K562 (cell line): Measurements from ENCODE around the gene CCT3. TPM values are rescaled to one million over a fixed set of nuclear protein-coding genes. Genes with fewer than 3 reads are reported as not detected.

Experiments
- ARHGAP35 ChIP-seq: fragments of 450-650 bp; IDR thresholded peaks from 2 replicates; pipeline ENCODE4 v1.6.1; 2018; ENCODE audit not compliant: partially characterized antibody
- BRD9 ChIP-seq: fragments of 450-650 bp; IDR thresholded peaks from 2 replicates; pipeline ENCODE4 v1.6.1; 2018; ENCODE audit warnings: low read depth; ENCODE audit not compliant: partially characterized antibody
- ELF4 ChIP-seq: fragments of 450-650 bp; formaldehyde crosslinking; IDR thresholded peaks from 2 replicates; pipeline ENCODE4 v1.4.0; 2022; ENCODE audit warnings: missing genetic modification characterization
- IRF1 ChIP-seq: sonication (generic); formaldehyde crosslinking; IDR thresholded peaks from 2 replicates; pipeline ENCODE4 v1.8.0; 2022; ENCODE audit warnings: missing genetic modification reagents, mild to moderate bottlenecking, borderline replicate concordance
- MBD1 ChIP-seq: fragments of 250-450 bp; sonication (Bioruptor Pico); IDR thresholded peaks from 2 replicates; pipeline ENCODE4 v1.8.0; 2022; ENCODE audit warnings: inconsistent platforms
- MTA2 ChIP-seq: fragments of 450-650 bp; IDR thresholded peaks from 2 replicates; pipeline ENCODE4 v1.6.1; 2016; ENCODE audit warnings: low read depth
- NR1H2 ChIP-seq: sonication (generic); formaldehyde crosslinking; IDR thresholded peaks from 2 replicates; pipeline ENCODE4 v1.4.0; 2020; ENCODE audit warnings: mild to moderate bottlenecking, missing genetic modification reagents
- PRMT5 ChIP-seq: sonication (generic); formaldehyde crosslinking; IDR thresholded peaks from 2 replicates; pipeline ENCODE4 v1.5.0; 2020; ENCODE audit warnings: missing genetic modification reagents
- RBM15 ChIP-seq: fragments of 200-400 bp; formaldehyde crosslinking; IDR thresholded peaks from 2 replicates; pipeline ENCODE4 v1.6.1; 2018; ENCODE audit warnings: mild to moderate bottlenecking, low read length, moderate library complexity; ENCODE audit not compliant: insufficient read depth
- RFX5 ChIP-seq: IDR thresholded peaks from 2 replicates; pipeline ENCODE4 v1.6.1; 2011; ENCODE audit warnings: low read depth, mild to moderate bottlenecking, improper control_type of control experiment, low read length
- SIN3A ChIP-seq, 2 experiments: fragments of 150-350 bp in 1 of 2; IDR thresholded peaks; 2 replicates each; pipeline ENCODE4 v1.6.1; 2011 to 2016; ENCODE audit warnings: borderline replicate concordance in 2 of 2, low read depth in 2 of 2, low read length in 2 of 2, mild to moderate bottlenecking in 2 of 2, moderate library complexity in 2 of 2; ENCODE audit not compliant: control insufficient read depth in 1 of 2
- SMAD3 ChIP-seq: fragments of 450-650 bp; formaldehyde crosslinking; conservative IDR thresholded peaks from 2 replicates; pipeline ENCODE4 v1.4.0; 2020; ENCODE audit warnings: mild to moderate bottlenecking
- SMARCA4 ChIP-seq: fragments of 450-650 bp; IDR thresholded peaks from 2 replicates; pipeline ENCODE4 v1.6.1; 2016
- YBX1 ChIP-seq: fragments of 450-650 bp; IDR thresholded peaks from 2 replicates; pipeline ENCODE4 v1.7.1; 2016; ENCODE audit warnings: mild to moderate bottlenecking
- ZBED1 ChIP-seq: IDR thresholded peaks from 2 replicates; pipeline ENCODE4 v1.6.1; 2014
- ZNF324 ChIP-seq: fragments of 250-450 bp; sonication (Bioruptor Pico); IDR thresholded peaks from 2 replicates; pipeline ENCODE4 v1.4.0; 2020; ENCODE audit warnings: mild to moderate bottlenecking
- ZNF586 ChIP-seq: fragments of 450-650 bp; formaldehyde crosslinking; conservative IDR thresholded peaks from 2 replicates; pipeline ENCODE4 v1.4.0; 2020; ENCODE audit warnings: mild to moderate bottlenecking, moderate library complexity
- polyA plus RNA-seq, 8 experiments: library from polyadenylated mRNA; depleted of rRNA in 4 of 8; stranded (reverse) in 5 of 8; unstranded in 3 of 8; fragments of >200 nt; fragmentation: Nextera tagmentation in 2 of 8; fragmentation: Illumina TruSeq in 1 of 8; extraction: Ambion mirVana in 2 of 8; extraction: Trizol in 1 of 8; gene quantifications; 2 replicates each; pipeline versions ENCODE4 v1.2.1 to v1.2.3, GENCODE V29; 2011 to 2014; ENCODE audit warnings: inconsistent platforms in 1 of 8, missing spikeins in 1 of 8
- total RNA-seq, 7 experiments: library from RNA; depleted of rRNA in 6 of 7; stranded (reverse); fragments of >200 nt in 6 of 7; fragmentation: Illumina TruSeq in 2 of 7; extraction: Trizol in 2 of 7; gene quantifications; 2 replicates each; pipeline versions ENCODE4 v1.2.1 to v1.2.3, GENCODE V29; 2011 to 2021; ENCODE audit warnings: low replicate concordance in 1 of 7
- TF ChIP-seq, protein P1 (sequence below): fragments of 250-450 bp; sonication (Bioruptor Pico); IDR thresholded peaks from 2 replicates; pipeline ENCODE4 v1.8.0; 2022; ENCODE audit warnings: inconsistent platforms, mild to moderate bottlenecking, moderate library complexity, borderline replicate concordance
- TF ChIP-seq, protein P2 (sequence below), 2 experiments: fragments of 200-800 bp in 1 of 2; sonication (Bioruptor generic) in 1 of 2; sonication (generic) in 1 of 2; formaldehyde crosslinking in 1 of 2; IDR thresholded peaks in 1 of 2; conservative IDR thresholded peaks in 1 of 2; 2 replicates each; pipeline versions ENCODE4 v1.5.0 to v1.6.1; 2016 to 2020; ENCODE audit warnings: missing compliant biosample characterization in 1 of 2, missing genetic modification characterization in 1 of 2, missing genetic modification reagents in 1 of 2
- TF ChIP-seq, protein P3 (sequence below): fragments of 450-650 bp; formaldehyde crosslinking; IDR thresholded peaks from 2 replicates; pipeline ENCODE4 v1.4.0; 2020; ENCODE audit warnings: mild to moderate bottlenecking, moderate library complexity
- TF ChIP-seq, protein P4 (sequence below): fragments of 450-650 bp; IDR thresholded peaks from 2 replicates; pipeline ENCODE4 v1.7.0; 2016; ENCODE audit warnings: borderline replicate concordance

Gene CCT3
- total and polyA plus RNA-seq, 9 of the 15 experiments (the other 6 are each of a cell fraction or from before 2014, with no cell fraction given) = 475 to 1,167 (median 610) TPM

- TF ChIP-seq ARHGAP35 (no peak), SMARCA4 (peak; percentile 54; the same call in 1 of the 2 replicates), YBX1 (no peak), NR1H2 (CRISPR knock-in tag) (no peak), MTA2 (0 out of 2 replicates have a peak, but pooled peaks have one; percentile 23), ZNF586 (CRISPR knock-in tag) (no peak; the same call in 1 of the 2 replicates), BRD9 (no peak), IRF1 (CRISPR knock-in tag) (no peak), MBD1 (CRISPR knock-in tag) (no peak), SMAD3 (no peak), ZNF324 (CRISPR knock-in tag) (no peak), RFX5 (no peak), PRMT5 (CRISPR knock-in tag) (no peak), RBM15 (no peak), ELF4 (0 out of 2 replicates have a peak, but pooled peaks have one; percentile 14), ZBED1 (no peak), SIN3A (IDR thresholded peaks at IDR 0.05; ENCODE audit: borderline replicate concordance in 2 of 2, control insufficient read depth in 1 of 2, low read depth in 2 of 2, low read length in 2 of 2) (peak in 1 of 2 experiments; percentile 64; a peak in 1 of 4 replicates)
- TF ChIP-seq, protein P1, sequence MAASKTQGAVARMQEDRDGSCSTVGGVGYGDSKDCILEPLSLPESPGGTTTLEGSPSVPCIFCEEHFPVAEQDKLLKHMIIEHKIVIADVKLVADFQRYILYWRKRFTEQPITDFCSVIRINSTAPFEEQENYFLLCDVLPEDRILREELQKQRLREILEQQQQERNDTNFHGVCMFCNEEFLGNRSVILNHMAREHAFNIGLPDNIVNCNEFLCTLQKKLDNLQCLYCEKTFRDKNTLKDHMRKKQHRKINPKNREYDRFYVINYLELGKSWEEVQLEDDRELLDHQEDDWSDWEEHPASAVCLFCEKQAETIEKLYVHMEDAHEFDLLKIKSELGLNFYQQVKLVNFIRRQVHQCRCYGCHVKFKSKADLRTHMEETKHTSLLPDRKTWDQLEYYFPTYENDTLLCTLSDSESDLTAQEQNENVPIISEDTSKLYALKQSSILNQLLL (CRISPR knock-in tag) = no peak
- TF ChIP-seq, protein P2, sequence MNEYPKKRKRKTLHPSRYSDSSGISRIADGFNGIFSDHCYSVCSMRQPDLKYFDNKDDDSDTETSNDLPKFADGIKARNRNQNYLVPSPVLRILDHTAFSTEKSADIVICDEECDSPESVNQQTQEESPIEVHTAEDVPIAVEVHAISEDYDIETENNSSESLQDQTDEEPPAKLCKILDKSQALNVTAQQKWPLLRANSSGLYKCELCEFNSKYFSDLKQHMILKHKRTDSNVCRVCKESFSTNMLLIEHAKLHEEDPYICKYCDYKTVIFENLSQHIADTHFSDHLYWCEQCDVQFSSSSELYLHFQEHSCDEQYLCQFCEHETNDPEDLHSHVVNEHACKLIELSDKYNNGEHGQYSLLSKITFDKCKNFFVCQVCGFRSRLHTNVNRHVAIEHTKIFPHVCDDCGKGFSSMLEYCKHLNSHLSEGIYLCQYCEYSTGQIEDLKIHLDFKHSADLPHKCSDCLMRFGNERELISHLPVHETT (CRISPR knock-in tag; conservative IDR thresholded peaks at IDR 0.05 in 1 of 2, IDR thresholded peaks at IDR 0.05 in 1 of 2) = no peak
- TF ChIP-seq, protein P3, sequence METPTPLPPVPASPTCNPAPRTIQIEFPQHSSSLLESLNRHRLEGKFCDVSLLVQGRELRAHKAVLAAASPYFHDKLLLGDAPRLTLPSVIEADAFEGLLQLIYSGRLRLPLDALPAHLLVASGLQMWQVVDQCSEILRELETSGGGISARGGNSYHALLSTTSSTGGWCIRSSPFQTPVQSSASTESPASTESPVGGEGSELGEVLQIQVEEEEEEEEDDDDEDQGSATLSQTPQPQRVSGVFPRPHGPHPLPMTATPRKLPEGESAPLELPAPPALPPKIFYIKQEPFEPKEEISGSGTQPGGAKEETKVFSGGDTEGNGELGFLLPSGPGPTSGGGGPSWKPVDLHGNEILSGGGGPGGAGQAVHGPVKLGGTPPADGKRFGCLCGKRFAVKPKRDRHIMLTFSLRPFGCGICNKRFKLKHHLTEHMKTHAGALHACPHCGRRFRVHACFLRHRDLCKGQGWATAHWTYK (CRISPR knock-in tag) = peak; percentile 35; the same call in 1 of the 2 replicates
- TF ChIP-seq, protein P4, sequence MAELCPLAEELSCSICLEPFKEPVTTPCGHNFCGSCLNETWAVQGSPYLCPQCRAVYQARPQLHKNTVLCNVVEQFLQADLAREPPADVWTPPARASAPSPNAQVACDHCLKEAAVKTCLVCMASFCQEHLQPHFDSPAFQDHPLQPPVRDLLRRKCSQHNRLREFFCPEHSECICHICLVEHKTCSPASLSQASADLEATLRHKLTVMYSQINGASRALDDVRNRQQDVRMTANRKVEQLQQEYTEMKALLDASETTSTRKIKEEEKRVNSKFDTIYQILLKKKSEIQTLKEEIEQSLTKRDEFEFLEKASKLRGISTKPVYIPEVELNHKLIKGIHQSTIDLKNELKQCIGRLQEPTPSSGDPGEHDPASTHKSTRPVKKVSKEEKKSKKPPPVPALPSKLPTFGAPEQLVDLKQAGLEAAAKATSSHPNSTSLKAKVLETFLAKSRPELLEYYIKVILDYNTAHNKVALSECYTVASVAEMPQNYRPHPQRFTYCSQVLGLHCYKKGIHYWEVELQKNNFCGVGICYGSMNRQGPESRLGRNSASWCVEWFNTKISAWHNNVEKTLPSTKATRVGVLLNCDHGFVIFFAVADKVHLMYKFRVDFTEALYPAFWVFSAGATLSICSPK = peak; percentile 74; the same call in 1 of the 2 replicates
Observed at GRCh38 chr1:156337888-156338179, 258 bp downstream of the CCT3 start (continued).
